22Rv1 (cell line): ENCODE data around the gene TSPAN31.

Experiments
- CTCF ChIP-seq: fragments of 450-650 bp; IDR thresholded peaks from 2 replicates; pipeline ENCODE4 v1.5.1; 2017; ENCODE audit warnings: mild to moderate bottlenecking
- ZFX ChIP-seq: fragments of 450-650 bp; IDR thresholded peaks from 2 replicates; pipeline ENCODE4 v1.6.1; 2017; ENCODE audit warnings: antibody characterized with exemption, borderline replicate concordance

- TF ChIP-seq CTCF: no peak
- no peak for TF ChIP-seq ZFX
Measured at GRCh38 chr12:57719777-57720605, 24.8 kb upstream of the TSPAN31 start.
